ENCODE results near the gene BRF1. TPM values are rescaled to one million over a fixed set of nuclear protein-coding genes. Genes with fewer than 3 reads are reported as not detected.
"Not testable (repeated sequence)": the region's sequence is repeated elsewhere in the genome, so short reads cannot be mapped to it uniquely, and the experiment has no call there.

Gene BRF1
- total RNA-seq, 1 experiment from 2014 or later, result 17.1 TPM

DNA sequence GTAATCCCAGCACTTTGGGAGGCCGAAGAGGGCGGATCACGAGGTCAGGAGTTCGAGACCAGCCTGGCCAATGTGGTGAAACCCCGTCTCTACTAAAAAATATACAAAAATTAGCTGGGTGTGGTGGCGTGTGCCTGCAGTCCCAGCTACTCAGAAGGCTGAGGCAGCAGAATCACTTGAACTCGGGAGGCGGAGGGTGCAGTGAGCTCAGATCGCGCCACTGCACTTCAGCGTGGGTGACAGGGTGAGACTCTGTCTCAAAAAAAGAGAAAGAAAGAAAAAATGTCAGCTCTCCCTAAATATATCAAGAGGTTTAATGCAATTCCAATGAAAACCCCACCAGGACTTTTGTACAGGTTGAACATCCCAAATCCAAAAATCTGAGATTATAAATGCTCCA is 3.5 kb downstream of the BRF1 start:
- DNase-seq (ENCODE audit: extremely low read depth, low read depth), result not testable (repeated sequence)

- DNase-seq (ENCODE audit: extremely low read depth, low read depth), result no peak
Measured at GRCh38 chr14:105294142-105294597, 6.6 kb downstream of the BRF1 start.

DNA sequence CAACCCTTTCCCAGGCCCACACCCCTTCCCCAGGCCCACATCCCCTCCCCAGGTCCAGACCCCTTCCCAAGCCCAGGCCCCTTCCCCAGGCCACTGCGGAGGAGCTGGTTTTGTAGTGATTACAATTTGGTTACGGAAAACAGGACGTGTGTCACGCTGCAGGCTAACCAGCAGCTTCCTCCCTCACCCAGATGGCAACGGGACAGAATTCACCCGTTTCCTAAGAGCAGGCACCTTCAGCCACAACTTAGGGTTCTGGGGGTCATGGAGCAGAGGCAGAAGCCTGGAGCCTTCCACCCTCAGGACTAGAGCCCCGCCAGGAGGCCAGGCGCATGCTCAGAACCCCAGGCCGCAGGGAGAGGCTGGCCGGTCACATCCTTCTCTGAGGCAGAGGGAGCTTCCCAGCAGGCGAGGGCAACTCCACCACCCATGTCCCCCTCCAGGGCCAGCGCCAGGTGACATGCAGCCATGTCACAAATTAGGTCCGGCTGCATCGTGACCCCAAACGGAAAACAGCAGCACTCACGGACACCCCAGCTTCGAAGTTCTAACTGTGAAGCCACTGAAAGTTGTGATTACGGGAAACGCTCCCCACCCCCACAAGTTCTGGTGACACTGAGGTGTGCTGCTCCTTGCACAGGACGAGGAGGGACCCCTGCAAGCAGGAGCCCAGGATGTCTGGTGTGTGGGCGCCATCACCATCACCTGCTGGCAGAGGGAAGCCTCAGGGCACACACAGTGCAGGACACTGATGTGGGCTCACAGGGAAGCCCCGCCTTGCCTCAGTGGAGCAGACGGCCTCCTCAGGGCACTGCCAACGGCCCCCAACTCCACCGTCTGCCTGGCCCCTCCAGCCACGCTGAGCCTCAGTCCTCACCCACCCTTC is 7.7 kb downstream of the BRF1 start:
- DNase-seq (ENCODE audit: extremely low read depth, low read depth), result no peak

DNA sequence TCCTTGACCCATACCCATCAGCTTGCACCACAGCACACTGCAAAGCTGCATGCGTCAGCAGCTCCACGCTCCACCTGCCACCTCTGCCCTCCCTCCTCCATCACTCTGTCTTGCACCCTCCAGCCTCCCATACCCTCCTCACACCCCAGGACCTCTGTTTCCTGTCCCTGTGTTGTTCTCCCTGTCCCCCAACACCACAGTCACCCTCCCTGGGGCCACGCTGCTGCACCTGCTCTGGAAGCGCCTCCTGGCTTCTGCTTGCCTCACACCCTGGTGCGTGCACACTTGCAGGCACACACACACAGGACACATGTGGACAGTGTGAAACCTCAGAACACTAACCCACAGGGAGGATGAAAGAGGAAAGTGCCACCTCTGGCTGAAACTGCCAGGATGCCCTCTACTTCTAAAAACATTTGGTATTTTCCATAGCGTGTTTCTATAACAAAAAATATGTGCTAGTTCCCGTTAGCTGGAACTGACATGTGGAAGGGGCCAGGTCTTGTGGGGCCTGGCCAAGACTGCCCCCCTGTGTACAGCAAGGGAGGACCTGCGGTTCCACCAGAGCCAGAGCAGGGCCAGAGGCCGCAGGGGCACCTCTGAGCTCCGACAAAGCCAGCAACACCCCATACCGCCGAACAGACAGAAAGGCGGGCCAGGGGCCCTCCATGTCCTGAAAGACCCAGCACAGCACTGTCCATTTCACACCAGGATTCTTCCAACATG is 10.0 kb downstream of the BRF1 start:
- DNase-seq (ENCODE audit: extremely low read depth, low read depth), result no peak

DNA sequence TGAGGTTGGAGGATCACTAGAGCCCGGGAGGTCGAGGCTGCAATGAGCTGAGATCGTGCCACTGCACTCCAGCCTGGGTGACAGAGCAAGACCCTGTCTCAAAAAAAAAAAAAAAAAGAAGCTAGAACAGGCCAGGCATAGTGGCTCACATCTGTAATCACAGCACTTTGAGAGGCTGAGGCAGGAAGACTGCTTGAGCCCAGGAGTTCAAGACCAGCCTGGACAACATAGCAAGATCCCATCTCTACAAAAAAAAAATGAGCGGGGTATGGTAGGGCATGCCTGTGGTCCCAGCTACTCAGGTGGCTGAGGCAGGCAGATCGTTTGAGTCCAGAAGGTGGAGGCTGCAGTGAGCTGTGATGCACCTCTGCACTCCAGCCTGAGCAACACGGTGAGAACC is 11.9 kb downstream of the BRF1 start:
- not testable (repeated sequence) for DNase-seq (ENCODE audit: extremely low read depth, low read depth)

DNA sequence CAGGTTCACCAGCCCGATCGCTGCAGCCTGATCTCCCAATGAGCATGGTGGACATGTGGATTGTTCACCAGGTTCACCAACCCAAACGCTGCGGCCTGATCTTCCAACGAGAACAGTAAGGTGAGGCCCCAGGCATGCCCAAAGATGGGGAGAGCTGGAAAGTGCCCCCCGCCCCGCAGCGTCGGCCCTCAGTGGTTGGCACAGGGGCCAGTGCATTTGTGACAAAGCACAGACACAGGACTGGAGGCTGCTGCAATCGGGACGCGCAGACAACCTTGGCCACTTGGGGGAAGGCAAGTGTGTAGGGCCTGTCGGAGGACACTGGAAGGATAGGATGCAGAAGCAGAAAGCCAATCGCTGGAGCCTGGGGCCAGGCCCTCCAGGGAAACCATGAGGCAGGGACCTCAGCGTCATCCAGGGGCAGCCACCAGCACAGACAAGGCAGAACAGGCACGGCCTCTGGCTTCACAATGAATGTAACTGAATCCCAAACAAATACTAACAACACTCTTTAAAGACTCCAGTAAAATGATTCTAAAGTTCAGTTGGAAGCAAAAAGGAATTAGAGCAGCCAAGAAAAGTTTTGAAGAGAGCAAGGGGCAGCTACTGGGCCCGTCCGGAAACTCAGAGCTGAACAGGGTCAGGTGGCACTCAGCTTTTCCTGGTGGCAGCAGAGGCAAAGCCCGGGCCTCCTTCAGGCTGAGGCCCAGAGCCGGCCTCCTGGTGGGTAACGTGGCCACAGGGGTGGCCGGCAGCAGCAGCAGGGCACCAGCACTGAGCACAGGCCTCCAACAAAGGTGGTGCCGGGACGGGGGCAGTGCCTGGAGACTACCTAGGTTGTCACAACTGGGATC is 13.3 kb downstream of the BRF1 start:
- no peak for DNase-seq (ENCODE audit: extremely low read depth, low read depth)

GRCh38 chr14:105286759-105287144 is 14.0 kb downstream of the BRF1 start:
- no peak for DNase-seq (ENCODE audit: extremely low read depth, low read depth)

GRCh38 chr14:105285174-105285573 is 15.6 kb downstream of the BRF1 start:
- DNase-seq (ENCODE audit: extremely low read depth, low read depth), result no peak

DNA sequence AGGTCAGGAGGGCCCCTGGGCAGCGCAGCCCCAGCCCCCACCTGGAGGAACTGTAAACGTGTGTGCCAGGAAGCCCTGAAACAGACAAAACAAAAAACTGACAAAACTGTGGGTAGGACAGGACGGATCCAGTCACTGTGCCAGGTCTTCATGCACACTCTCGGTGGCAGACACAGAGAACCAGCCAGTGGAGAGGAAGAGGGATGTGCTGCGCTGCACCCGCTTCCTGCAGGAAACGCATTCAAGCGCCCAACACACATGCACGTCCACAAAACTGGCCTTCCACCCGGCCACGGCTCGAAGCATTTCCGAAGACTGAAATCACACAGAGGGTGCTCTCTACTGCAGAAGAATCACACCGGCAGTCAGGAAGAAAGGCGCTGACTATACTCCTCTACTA is 16.9 kb downstream of the BRF1 start:
- no peak for DNase-seq (ENCODE audit: extremely low read depth, low read depth)

DNA sequence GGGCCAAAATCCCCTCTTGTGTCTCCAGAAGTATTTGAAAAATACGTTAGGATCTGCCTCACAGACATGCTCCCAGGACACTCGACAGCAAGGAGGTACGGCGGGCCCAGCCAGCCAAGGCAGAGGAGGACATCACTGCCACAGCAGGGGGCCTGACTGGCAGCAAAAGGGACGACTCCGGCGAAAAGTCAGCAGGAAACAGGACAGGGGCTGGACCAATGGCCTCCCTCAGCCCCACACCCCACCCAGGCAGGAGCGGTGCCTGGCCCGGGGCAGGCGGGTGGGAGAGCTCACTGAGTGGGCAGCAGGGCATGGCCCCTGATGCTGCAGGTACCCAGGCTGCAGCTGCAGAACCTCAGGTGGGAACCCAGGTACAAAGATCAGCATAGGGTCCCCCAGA is 17.8 kb downstream of the BRF1 start:
- DNase-seq (ENCODE audit: extremely low read depth, low read depth), result no peak

DNA sequence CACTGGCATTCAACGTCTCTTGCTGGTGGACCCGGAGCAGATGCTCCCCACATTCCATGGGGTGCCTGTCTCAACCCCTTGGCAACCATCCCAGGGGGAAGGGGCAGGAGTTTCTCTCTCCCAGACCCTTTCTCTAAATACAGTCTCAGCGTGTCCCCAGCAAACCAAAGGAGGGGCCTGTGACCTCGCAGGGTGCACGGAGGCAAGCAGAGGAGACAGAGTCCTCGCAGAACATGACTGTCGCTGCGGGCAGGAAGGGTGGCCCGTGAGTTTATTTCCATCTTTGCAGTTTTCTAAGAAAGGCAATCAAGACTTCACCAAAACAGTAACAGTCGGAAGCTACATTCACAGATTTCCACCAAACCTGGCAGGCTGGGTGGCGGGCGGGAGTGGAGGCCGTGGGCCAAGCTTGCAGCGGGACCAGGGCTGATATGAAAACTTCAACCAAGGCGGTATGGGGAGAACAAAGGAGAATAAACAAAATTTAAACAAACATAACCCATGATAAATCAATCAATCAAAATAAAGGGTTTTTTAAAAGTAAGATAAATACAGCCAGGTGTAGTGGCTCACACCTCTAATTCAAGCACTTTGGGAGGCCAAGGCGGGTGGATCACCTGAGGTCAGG is 18.6 kb downstream of the BRF1 start:
- DNase-seq (ENCODE audit: extremely low read depth, low read depth), result no peak

- DNase-seq (ENCODE audit: extremely low read depth, low read depth), result peak; percentile 46
Measured at GRCh38 chr14:105281371-105282097, 19.3 kb downstream of the BRF1 start.

- no peak for DNase-seq (ENCODE audit: extremely low read depth, low read depth)
Measured at GRCh38 chr14:105280525-105280924, 20.3 kb downstream of the BRF1 start.

DNA sequence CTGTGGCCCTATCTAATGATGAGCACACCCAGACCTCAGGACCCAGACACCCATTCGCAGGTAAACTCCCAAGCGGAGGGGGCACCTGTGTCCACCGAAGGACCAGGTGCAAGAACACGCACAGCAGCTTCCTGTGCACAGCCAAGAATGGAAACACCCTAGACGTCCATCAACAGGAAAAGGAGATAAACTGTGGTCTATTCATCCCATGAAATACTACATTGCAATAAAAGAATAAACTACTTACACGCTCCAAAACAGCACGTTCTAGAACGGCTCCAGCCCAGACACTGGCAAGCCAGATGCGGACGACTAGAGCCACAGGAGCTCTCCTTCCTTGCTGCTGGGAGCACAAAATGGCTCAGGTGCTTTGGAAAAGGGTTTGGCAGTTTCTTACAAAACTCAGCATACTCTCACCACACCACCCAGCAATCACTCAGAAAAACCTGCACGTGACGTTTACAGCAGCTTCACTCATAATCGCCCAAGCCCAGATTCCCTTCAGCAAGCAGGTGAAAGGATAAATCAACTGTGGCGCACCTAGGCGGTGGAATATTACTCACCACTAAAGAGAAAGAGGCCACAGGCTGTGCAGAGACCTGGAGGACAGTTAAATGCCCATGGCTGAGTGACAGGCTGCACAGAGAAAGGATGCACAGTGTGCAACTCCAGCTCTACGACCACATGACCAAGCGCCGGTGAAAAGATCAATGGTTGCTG is 21.0 kb downstream of the BRF1 start:
- no peak for DNase-seq (ENCODE audit: extremely low read depth, low read depth)

GRCh38 chr14:105277448-105277847 is 23.4 kb downstream of the BRF1 start:
- DNase-seq (ENCODE audit: extremely low read depth, low read depth), result not testable (repeated sequence)

- DNase-seq (ENCODE audit: extremely low read depth, low read depth), result no peak
Measured at GRCh38 chr14:105275267-105275946, 25.4 kb downstream of the BRF1 start.

GRCh38 chr14:105274637-105275036 is 26.2 kb downstream of the BRF1 start:
- DNase-seq (ENCODE audit: extremely low read depth, low read depth), result no peak

- no peak for DNase-seq (ENCODE audit: extremely low read depth, low read depth)
Measured at GRCh38 chr14:105273062-105273461, 27.7 kb downstream of the BRF1 start.

GRCh38 chr14:105272623-105273022 is 28.2 kb downstream of the BRF1 start:
- DNase-seq (ENCODE audit: extremely low read depth, low read depth), result no peak

All from NCI-H460 (cell line).